GM21360 (cell line): ENCODE results near the gene CCDC77.
"Not testable (repeated sequence)": the region's sequence is repeated elsewhere in the genome, so short reads cannot be mapped to it uniquely, and the experiment has no call there.

ENCODE experiments used
- ATAC-seq: cut with Tn5 transposase; IDR thresholded peaks from one replicate; pipeline ENCODE4 v1.9.1; 2021; ENCODE audit warnings: mild to moderate bottlenecking, moderate library complexity; ENCODE audit not compliant: unreplicated experiment

Gene CCDC77

DNA sequence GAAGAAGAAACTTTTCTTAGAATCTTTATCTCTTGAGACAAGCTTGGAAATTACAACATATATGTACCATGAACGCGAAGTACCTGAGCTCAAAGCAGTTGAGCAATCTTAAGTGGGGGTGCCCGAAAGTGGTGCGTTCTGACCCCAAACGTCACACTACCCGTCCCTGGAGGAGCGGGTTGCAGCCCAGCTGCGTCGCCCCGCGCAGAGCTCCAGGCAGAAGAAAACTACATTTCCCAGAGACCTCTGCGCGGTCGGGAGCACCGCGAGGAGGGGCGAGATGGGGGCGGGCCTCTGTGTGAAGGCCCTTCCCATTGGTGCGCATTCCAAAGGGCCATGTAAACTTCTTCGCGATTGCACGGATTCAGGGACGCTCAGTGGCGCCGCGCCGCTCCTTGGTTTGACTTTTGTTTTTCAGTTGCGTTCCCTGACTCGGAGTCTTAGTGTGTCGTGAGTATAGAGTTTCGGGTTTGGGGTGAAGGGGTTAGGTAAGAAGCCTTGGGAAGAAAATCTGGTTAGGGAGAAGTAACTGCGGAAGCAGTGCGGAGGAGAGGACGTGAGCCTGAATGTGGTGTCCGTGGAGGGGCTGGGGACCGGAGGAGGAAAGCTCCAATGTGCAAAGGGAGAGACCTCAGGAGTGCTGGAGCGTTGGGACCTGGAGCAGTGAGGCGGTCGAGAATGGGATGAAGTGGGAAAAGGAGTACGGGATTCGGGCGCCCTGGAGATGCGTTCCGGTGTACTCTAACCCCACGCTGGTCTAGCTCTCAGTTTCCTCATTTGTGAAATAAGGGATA lies at the start of gene CCDC77:
TSS of gene CCDC77 (plus strand) at position 410 of the 794 bp plus-strand sequence. CDS start 7,740 bp downstream, outside the sequence.
- peak; percentile 99 for ATAC-seq

DNA sequence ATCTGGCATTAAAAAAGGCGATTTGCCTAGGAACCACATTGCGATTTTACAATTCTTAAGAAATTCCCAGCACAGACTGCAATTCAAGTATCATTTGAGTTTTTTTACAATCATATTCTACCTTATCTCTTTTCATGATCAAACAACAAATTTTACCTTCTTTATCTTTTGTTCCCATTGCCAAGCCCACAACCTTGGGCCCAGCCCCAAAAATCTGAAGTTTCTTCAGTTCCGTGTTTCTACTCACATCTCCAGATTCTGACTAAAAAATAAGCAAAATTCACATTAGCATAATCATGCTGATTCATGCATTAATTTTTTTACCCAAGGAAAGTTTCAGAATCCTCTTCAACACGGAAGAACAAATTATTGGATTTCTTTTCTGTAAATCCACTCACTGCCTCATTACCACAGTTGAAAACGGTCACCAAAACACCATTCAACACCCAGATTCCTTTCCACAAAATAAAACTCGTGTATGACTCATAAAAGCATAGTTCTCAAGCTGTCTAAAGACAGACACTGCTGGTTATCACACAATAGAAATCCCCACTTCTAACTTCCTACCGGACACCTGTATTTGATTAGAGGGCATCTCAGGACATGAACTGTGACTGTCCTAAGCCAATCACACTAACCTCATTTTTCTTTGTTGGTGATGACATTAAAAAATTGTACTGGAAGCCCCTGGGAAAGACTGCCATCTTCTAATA lies 45.0 kb upstream of the CCDC77 start:
- no peak for ATAC-seq

- ATAC-seq = no peak
Observed at GRCh38 chr12:359091-359490, 42.4 kb upstream of the CCDC77 start.

DNA sequence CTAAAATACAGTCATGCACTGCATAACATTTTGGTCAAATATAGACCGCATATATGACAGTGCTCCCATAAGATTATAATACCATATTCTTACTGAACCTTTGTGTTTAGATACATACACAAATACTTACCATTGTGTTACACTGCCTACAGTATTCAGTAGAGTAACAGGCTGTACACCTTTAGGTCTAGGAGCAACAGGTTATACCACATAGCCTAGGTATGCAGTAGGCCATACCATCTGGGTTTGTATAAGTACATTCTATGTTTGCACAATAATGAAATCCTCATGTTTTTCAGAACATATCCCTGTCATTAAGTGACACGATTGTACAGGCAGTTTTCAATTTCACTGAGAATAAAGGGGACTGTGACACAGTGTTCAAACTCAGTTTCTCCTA lies 34.6 kb upstream of the CCDC77 start:
- ATAC-seq = no peak

DNA sequence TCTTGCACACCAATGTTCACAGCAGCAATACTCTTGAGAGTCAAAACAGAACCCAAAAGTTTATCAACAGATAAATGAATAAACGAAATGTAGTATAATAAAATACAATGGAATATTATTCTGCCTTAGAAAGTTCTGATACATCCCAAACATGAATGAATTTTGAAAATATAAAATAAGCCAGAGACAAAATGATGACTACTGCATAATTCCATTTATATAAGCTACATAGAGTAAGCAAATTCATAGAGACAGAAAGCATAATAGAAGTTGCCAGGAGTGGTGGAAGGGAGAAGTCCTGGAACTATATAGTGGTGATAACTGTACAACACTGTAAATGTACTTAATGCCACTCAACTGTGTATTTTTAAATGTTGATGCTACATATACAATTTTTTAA lies 33.5 kb upstream of the CCDC77 start:
- ATAC-seq = no peak

DNA sequence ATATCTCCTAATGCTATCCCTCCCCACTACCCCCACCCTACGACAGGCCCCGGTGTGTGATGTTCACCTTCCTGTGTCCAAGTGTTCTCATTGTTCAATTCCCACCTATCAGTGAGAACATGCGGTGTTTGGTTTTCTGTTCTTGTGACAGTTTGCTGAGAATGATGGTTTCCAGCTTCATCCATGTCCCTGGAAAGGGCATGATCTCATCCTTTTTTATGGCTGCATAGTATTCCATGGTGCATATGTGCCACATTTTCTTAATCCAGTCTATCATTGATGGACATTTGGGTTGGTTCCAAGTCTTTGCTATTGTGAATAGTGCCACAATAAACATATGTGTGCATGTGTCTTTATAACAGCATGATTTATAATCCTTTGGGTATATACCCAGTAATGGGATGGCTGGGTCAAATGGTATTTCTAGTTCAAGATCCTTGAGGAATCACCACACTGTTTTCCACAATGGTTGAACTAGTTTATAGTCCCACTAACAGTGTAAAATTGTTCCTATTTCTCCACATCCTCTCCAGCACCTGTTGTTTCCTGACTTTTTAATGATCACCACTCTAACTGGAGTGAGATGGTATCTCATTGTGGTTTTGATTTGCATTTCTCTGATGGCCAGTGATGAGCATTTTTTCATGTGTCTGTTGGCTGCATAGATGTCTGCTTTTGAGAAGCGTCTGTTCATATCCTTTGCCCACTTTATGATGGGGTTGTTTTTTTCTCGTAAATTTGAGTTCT lies 30.5 kb upstream of the CCDC77 start:
- ATAC-seq = not testable (repeated sequence)

- ATAC-seq = no peak
Observed at GRCh38 chr12:386651-387050, 14.8 kb upstream of the CCDC77 start.

GRCh38 chr12:388012-388411 lies 13.4 kb upstream of the CCDC77 start:
- no peak for ATAC-seq

GRCh38 chr12:388541-389141 lies 12.8 kb upstream of the CCDC77 start:
- peak; percentile 38 for ATAC-seq

- ATAC-seq = peak; percentile 69
Observed at GRCh38 chr12:389142-390096, 12.0 kb upstream of the CCDC77 start, which contains the start of gene KDM5A. TSS of gene KDM5A (minus strand) at chr12:389320. CDS start at chr12:389091, 229 bp downstream.

GRCh38 chr12:400828-401227 lies 616 bp upstream of the CCDC77 start:
- no peak for ATAC-seq

DNA sequence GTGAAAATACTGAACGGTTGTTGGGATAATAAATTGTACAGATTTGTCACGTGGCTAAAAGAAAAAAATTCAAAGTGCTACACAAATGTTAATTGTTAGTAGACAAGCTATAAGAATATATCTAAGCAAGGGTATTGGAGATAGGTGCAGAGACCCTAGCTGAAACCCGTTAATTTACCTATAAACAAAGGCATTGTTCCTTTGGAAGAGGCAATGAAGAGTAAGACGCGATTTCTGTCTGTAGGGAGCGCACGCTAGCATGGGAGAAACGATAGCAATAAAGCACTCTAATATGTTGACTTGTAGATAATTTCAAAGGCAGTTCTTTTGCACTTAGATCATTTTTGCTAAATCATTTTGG lies 565 bp downstream of the CCDC77 start:
- ATAC-seq = no peak

DNA sequence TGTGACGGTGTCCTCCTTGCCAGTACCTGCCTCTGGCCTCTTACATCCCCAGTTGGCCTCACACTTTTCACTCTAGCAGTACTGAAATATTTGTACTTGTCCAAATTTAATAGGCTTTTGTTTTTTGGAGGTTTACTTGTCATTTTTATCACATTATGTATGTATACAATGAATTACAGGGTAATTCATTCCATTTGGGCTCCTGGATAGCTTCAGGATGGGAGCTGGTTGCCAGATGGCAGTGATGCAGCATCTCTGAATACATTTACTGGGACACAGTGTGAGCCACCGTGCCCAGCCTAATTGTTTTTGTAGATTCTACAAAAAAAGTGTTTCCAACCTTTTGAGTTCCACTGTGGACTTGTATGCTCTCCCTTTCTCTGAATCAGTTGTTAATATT lies 13.4 kb downstream of the CCDC77 start:
- ATAC-seq = no peak

DNA sequence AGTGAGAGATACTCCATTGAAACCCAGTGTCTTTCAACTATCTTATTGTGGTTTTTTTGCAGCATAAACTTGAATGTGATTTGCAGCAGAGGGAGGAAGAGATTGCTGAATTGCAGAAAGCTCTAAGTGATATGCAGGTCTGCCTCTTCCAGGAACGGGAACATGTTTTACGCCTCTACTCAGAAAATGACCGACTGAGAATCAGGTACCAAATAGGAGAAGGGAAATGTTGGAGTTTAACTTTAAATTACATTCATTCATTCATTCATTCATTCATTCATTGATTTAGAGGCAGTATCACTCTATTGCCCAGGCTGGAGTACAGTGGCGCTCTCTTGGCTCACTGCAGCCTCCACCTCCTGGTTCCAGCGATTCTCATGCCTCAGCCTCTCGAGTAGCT lies 17.0 kb downstream of the CCDC77 start:
- no peak for ATAC-seq

- ATAC-seq = no peak
Observed at GRCh38 chr12:422526-422925, 21.1 kb downstream of the CCDC77 start.

DNA sequence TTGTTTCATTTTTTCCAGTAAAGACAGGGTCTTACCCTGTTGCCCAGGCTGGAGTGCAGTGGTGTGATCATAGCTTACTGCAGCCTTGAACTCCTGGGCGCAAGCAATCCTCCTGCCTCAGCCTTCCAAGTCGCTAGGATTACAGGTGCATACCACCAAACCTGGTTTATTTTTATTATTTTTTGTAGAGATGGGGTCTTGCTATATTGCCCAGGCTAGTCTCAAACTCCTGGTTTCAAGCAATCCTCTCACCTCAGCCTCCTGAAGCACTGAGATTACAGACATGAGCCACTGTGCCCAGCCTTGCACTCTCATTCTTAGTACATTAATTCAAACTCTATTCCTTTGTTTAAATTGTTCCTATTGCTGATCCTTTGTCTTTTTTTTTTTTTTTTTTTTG lies 34.3 kb downstream of the CCDC77 start:
- not testable (repeated sequence) for ATAC-seq

- no peak for ATAC-seq
Observed at GRCh38 chr12:442235-442884, 40.9 kb downstream of the CCDC77 start.

GRCh38 chr12:447141-447540 lies 45.7 kb downstream of the CCDC77 start:
- ATAC-seq = no peak

DNA sequence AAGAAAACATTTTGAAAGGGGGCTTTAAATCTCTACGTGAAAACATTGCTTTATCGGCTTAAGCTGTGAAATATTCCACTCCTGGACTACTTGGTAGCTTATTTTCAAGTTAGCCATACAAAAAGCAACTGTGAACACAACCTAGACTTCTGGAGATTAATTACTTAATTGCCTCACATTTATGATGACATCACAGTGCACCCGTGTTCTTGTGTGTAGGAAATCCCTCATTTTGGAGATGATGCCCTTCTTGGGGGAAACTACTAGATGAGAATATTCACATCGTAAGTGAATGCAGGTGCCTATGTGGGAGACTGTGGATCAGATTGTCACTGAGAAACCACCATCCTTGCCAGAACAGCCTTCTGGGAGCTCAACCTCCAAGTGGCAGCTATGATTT lies 47.8 kb downstream of the CCDC77 start:
- no peak for ATAC-seq

GRCh38 chr12:450438-450837 lies 49.0 kb downstream of the CCDC77 start:
- no peak for ATAC-seq
